ENCODE measurements around the gene LUC7L2.
"Not testable (repeated sequence)": the region's sequence is repeated elsewhere in the genome, so short reads cannot be mapped to it uniquely, and the experiment has no call there.

Gene LUC7L2

GRCh38 chr7:139355320-139355719, 4.4 kb upstream of the LUC7L2 start:
- no peak for DNase-seq (ENCODE audit: low spot score)

DNA sequence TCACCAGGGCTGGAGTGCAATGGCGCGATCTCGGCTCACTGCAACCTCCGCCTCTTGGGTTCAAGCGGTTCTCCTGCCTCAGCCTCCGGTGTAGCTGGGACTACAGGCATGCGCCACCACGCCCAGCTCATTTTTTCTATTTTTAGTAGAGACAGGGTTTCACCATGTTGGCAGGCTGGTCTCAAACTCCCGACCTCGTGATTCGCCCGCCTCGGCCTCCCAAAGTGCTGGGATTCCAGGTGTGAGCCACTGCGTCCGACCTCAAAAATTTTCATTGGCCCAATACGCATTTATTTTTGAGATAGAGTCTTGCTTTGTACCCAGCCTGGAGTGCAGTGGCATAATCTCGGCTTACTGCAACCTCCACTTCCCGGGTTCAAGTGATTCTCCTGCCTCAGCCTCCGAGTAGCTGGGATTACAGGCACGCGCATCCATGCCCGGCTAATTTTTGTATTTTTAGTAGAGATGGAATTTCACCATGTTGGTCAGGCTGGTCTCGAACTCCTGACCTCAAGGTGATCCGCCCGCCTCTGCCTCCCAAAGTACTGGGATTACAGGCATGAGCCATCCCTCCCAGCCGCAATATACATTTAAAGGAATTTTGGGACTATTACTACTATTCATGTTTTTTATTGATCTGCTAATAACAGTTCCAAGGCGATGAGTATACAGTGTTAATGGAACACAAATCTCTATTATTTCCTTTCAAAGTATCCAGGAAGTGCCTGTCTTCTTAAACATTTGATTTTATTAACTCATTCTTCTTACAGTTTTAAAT, 1.8 kb upstream of the LUC7L2 start:
- DNase-seq (ENCODE audit: low spot score) = not testable (repeated sequence)

- no peak for DNase-seq (ENCODE audit: low spot score)
These were observed 941 bp upstream of the LUC7L2 start for GRCh38 chr7:139358541-139359365.

GRCh38 chr7:139360210-139360947, 685 bp downstream of the LUC7L2 start:
- peak; percentile 85 for DNase-seq (ENCODE audit: low spot score)

- DNase-seq (ENCODE audit: low spot score) = no peak
These were observed 1.2 kb downstream of the LUC7L2 start for GRCh38 chr7:139360948-139361307.

DNA sequence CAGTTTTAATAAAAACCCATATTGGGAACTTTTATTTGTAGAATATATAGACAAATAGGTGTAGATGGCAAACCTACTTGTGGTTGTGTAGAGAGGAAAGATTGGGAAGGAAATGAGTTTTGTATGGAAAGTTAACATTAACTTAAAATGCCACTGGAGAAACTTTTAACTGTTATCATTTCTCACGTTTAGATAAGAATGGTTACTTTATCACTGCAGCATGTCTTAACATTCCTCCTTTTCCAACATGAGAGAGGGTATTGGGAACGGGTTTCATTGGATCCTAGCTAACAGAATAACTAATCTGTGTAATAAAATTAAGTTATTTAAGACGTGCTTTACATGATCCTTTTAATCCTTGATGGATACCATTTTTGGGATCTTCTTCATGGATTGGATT, 1.8 kb downstream of the LUC7L2 start:
- no peak for DNase-seq (ENCODE audit: low spot score)

DNA sequence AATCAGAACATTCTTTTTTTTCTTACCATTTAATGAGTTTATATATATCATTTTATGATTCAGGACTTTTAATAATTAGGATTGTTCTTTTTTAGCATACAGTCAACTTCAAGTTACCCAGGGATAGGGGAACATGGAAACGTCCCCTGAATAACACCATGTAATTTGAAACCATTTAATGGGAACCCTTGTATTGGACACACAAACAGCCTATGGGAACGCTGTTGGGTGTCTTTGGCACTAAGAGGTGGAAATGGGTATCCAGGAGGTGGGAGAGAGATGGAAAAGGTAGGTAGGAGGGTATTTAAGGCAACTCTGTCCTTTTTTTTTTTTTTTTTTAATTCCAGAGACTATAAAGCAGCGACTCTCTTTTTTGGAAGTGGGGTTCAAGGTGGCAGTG, 2.6 kb downstream of the LUC7L2 start:
- no peak for DNase-seq (ENCODE audit: low spot score)

GRCh38 chr7:139362981-139363380, 3.3 kb downstream of the LUC7L2 start:
- DNase-seq (ENCODE audit: low spot score) = no peak

- DNase-seq (ENCODE audit: low spot score) = no peak
These were observed 5.6 kb downstream of the LUC7L2 start for GRCh38 chr7:139365336-139365735.

GRCh38 chr7:139366400-139366799, 6.7 kb downstream of the LUC7L2 start:
- DNase-seq (ENCODE audit: low spot score) = no peak

DNA sequence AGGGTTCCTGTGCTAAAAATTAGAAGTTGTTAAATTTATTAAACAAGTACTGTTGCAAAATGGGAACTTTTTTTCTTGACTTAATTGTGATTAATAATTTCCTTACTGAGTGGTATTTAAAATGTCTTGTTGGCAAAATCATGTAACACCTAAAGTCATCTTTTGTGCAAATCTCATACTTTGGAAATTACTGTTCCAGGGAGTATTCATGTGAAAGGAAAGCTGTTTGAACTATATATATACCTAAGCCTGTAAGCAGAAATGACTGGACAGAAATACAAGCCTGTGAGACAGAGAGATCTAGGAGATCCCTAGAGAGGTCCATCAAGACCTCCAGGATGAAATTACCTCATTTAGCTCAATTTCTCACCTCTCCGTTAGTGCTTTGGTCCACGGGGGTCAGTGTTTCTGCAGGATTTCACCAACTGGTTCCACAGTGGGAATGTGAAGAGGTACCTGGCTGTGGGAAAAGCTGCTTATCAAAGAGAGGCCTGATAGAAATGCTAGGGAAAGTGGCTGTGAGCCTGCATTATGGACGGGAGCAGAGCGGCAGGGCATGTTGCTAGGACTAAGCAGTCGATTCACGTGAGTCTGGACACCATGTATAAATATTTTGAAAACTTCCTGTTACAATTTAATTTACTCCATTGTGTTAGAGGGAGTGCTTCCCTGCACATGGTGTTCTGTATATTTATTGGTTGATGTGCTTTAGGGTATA, 7.9 kb downstream of the LUC7L2 start:
- no peak for DNase-seq (ENCODE audit: low spot score)

- no peak for DNase-seq (ENCODE audit: low spot score)
These were observed 10.7 kb downstream of the LUC7L2 start for GRCh38 chr7:139370301-139370942.

GRCh38 chr7:139370943-139371313, 11.2 kb downstream of the LUC7L2 start:
- DNase-seq (ENCODE audit: low spot score) = no peak

GRCh38 chr7:139374246-139374645, 14.6 kb downstream of the LUC7L2 start:
- DNase-seq (ENCODE audit: low spot score) = no peak

- no peak for DNase-seq (ENCODE audit: low spot score)
These were observed 22.7 kb downstream of the LUC7L2 start for GRCh38 chr7:139382439-139382838.

DNA sequence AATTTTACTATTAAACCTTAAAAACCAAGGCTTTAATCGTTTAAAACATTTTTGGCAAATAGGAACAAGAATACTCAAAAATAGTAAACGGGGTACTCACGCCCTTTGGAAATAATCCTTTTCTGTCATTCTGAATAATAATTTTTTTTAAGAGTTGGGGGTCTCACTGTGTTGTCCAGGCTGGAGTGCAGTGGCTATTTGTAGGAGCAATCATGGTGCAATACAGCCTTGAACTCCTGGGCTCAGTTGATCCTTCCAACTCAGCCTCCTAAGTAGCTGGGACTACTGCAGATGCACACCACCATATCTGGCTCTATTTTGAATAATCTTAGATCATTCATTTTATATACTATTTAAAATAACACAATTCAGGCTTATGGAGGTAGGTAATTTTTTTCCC, 24.9 kb downstream of the LUC7L2 start:
- no peak for DNase-seq (ENCODE audit: low spot score)

DNA sequence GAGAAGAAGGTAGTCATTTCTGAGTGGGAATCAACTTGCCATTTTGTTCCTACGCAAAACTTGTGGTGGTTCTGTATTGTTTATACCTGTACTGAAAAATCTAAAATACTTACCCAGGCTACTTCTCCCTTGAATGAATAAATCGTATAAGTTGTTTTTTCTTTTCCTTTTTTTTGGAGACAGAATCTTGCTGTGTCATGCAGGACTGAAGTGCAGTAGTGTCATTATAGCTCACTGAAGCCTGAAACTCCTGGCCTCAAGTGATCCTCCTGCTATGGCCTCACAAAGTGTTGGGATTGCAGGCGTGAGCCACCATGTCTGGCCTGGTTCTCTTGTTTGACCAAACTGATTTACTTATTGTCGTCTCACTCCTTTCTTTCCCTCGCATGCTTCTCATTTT, 27.9 kb downstream of the LUC7L2 start:
- no peak for DNase-seq (ENCODE audit: low spot score)

- DNase-seq (ENCODE audit: low spot score) = no peak
These were observed 29.4 kb downstream of the LUC7L2 start for GRCh38 chr7:139389091-139389490.

- DNase-seq (ENCODE audit: low spot score) = no peak
These were observed 30.1 kb downstream of the LUC7L2 start for GRCh38 chr7:139389774-139390173.

GRCh38 chr7:139393621-139394211, 34.0 kb downstream of the LUC7L2 start:
- no peak for DNase-seq (ENCODE audit: low spot score)

GRCh38 chr7:139394540-139394939, 34.8 kb downstream of the LUC7L2 start:
- DNase-seq (ENCODE audit: low spot score) = no peak

Data from kidney capillary endothelial cell (primary cell).